Measurements from ENCODE around the gene FOCAD. TPM values are rescaled to one million over a fixed set of nuclear protein-coding genes. Genes with fewer than 3 reads are reported as not detected.

FOCAD gene
- total and polyA plus RNA-seq, 2 of the 8 experiments (the other 6 are each of a cell fraction or from before 2014, with no cell fraction given), result 22.0 to 38.4 TPM

DNA sequence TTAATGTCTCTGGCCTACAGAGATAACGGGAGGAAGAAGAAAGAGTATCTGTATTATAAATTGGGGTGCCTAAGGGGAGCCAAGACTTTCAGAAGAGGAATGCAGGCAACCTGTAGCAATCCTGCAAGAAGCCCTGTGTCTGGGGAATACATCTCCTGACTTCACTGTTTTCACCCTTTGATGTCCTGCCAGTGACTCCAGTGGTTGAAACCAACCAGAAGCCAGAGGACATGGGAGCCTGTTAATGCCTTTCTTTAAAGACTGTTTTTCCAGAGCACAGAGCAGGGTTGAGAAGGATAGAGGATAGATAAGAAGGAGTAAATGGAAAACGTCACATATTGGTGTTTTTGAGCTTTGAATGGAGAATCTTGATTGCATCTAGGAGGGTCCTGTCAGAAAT is 196.2 kb downstream of the FOCAD start:
- no peak overlapping the region for H2BK120ac ChIP-seq (replicated peaks; ENCODE audit: low read depth, low read length)
- FAIRE-seq (no peak), DNase-seq (ENCODE audit: low read depth in 1 of 2, low spot score in 2 of 2) (no peak)
- no peak overlapping the region for H4K5ac ChIP-seq (ENCODE audit: insufficient read length, low read depth, low read length)
- no peak overlapping the region for H2BK15ac ChIP-seq (ENCODE audit: low read length)
- H4K20me1 ChIP-seq (replicated peaks in 1 of 2; ENCODE audit: control insufficient read depth in 1 of 2, insufficient read depth in 2 of 2, low read length in 2 of 2), result no peaks in the 10 kb centered on the region
- H3K9ac ChIP-seq (replicated peaks in 1 of 4; ENCODE audit: extremely low read depth in 1 of 4, low read depth in 3 of 4, low read length in 3 of 4), result no peak overlapping the region
- peaks cover 0 to 16% (median 0%) of the 10 kb centered on the region in 4 experiments; a peak in 3 of 8 replicates for H3K36me3 ChIP-seq (ENCODE audit: control insufficient read depth in 2 of 4, insufficient read depth in 4 of 4, low read length in 3 of 4)
- H3K18ac ChIP-seq (ENCODE audit: extremely low read depth, low read length), result no peak overlapping the region
- no peaks in the 10 kb centered on the region for H3K79me2 ChIP-seq (ENCODE audit: control insufficient read depth in 1 of 2, insufficient read depth in 2 of 2, low read length in 2 of 2)
- H3K27ac ChIP-seq (ENCODE audit: low read depth, low read length), result no peak overlapping the region
- POLR2A ChIA-PET (ENCODE audit: partially characterized antibody), result interaction anchor here (1.3 kb wide), 1 partner anchor 9 kb away, joined by 5 read pairs; no protein-coding TSS in a partner anchor
- H2BK5ac ChIP-seq (ENCODE audit: low read depth, low read length), result no peak overlapping the region
- no peaks in the 10 kb centered on the region for H3K4me1 ChIP-seq (replicated peaks in 1 of 4; ENCODE audit: control insufficient read depth in 3 of 4, insufficient read depth in 4 of 4, low read length in 3 of 4)
- no peak overlapping the region for H3K56ac ChIP-seq (replicated peaks; ENCODE audit: insufficient read length, low read depth, low read length)
- H3K79me1 ChIP-seq (ENCODE audit: low read depth, low read length), result no peaks in the 10 kb centered on the region
- CTCF ChIA-PET (ENCODE audit: partially characterized antibody), result interaction anchor here (0.6 to 1.3 kb wide), 4 partner anchors 9 to 758 kb away, joined by 3 to 4 read pairs (median 3); no protein-coding TSS in a partner anchor
- no peak overlapping the region for H2AK5ac ChIP-seq (ENCODE audit: low read depth, low read length)
- no peaks in the 10 kb centered on the region for H3K23me2 ChIP-seq (ENCODE audit: low read depth, low read length)
- no peaks in the 10 kb centered on the region for H3K9me3 ChIP-seq (ENCODE audit: insufficient read depth in 2 of 2, low read depth in 1 of 2, low read length in 1 of 2)
- no peak overlapping the region for H4K91ac ChIP-seq (replicated peaks; ENCODE audit: insufficient read length, low read length)
- H3K4me2 ChIP-seq (ENCODE audit: insufficient read depth in 1 of 2, low read depth in 2 of 2, low read length in 2 of 2), result no peak overlapping the region
- no peak overlapping the region for H3K4me3 ChIP-seq (ENCODE audit: extremely low read depth in 1 of 4, insufficient read depth in 2 of 4, low read depth in 3 of 4, low read length in 4 of 4)
- H3K23ac ChIP-seq (ENCODE audit: insufficient read length), result no peak overlapping the region
- H3K14ac ChIP-seq (ENCODE audit: insufficient read length), result no peak overlapping the region
- 80% methylated on average over 2 of the region's 2 CpGs; no CpG with 5 or more reads in 1 of the 2 experiments for WGBS, 2 experiments (ENCODE audit: extremely low coverage in 1 of 2, insufficient coverage in 1 of 2, insufficient read length in 1 of 2, insufficient replicate concordance in 2 of 2, low coverage in 1 of 2, low lambda C conversion rate in 2 of 2, missing lambda C conversion rate in 1 of 2)
- no peaks in the 10 kb centered on the region for H3K27me3 ChIP-seq (replicated peaks in 1 of 4; ENCODE audit: control insufficient read depth in 3 of 4, extremely low read depth in 1 of 4, insufficient read depth in 3 of 4, low read length in 3 of 4)
- H2AFZ ChIP-seq (ENCODE audit: low read length), result no peak overlapping the region
- no peak overlapping the region for H4K8ac ChIP-seq (ENCODE audit: extremely low read depth, insufficient read depth, low read length)
- no peak overlapping the region for H3K4ac ChIP-seq (replicated peaks; ENCODE audit: insufficient read length, low read depth, low read length)
- no peak overlapping the region for H2BK12ac ChIP-seq (ENCODE audit: low read depth, low read length)
- H2BK20ac ChIP-seq (ENCODE audit: low read length), result no peak overlapping the region
- TF ChIP-seq CREB1 (IDR thresholded peaks at IDR 0.05), result no peak
- TF ChIP-seq SUZ12 (IDR thresholded peaks at IDR 0.05; ENCODE audit: low read length), result no peak
- no peak for TF ChIP-seq RXRA (IDR thresholded peaks at IDR 0.05; ENCODE audit: insufficient read depth, low read depth, low read length)
- no peak for TF ChIP-seq MAFK (IDR thresholded peaks at IDR 0.05; ENCODE audit: low read depth, low read length)
- no peak for TF ChIP-seq BACH1 (IDR thresholded peaks at IDR 0.05; ENCODE audit: low read length)
- TF ChIP-seq SRF (IDR thresholded peaks at IDR 0.05; ENCODE audit: low read depth, low read length), result no peak

Measured in H1 (cell line).